DMS 273 (cell line): Measurements from ENCODE around the gene SSC4D.

Experiments
- DNase-seq: peaks from one replicate; lab custom pipeline; 2025; ENCODE audit not compliant: unreplicated experiment; lab: John Stamatoyannopoulos, UW

The SSC4D gene

DNA sequence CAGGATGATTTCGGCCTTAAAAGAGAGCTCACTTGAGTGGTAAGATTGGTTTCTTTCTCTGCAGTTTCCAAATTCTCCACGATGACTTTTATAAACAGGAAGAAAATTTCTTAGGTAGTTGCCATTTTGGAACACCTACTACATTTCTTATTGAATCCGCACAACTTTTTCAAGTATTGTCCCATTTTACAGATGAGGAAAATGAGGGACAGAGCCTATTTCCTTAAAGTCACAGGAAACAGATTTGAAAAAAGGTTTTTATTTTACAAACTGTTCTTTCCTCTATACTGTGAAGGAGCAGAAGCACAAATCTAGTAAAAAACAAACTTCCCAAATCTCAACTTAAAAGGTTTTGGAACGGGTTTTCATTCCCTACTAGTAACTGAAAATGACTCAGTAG, 53.4 kb downstream of the SSC4D start:
- no peak for DNase-seq

DNA sequence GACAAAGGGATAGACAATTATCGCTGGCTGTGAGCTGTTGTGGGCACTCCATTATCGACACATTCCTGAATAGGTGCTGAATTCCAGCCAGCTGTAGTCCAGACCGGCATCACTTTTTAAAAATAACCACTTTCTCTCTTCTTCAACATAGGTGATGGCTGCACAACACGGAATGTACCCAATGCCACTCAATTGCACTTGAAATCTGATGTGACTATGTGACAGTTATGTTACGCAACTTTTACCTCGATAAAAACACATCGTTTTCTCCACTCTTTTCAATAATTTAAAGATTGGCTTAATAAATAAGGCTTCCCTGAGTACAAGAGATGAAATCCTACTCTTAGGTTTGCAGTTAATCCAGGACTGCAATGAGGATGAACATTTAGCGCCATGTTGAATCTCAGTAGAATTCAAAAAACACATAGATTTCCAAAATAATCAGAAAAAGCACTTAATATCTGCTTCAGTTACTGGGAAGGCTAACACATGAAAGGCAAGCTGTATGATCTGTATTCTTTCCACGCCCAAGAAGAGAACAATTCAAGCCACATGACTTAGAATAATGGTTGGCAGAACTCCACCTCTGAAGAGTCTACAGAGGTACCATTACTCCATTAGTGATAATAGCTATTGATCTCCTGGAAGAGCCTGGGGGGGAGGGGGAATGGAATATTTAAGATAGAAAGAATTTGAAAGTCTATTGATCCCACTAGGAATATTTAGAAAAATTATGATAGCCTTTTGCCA, 54.3 kb downstream of the SSC4D start:
- no peak for DNase-seq

DNA sequence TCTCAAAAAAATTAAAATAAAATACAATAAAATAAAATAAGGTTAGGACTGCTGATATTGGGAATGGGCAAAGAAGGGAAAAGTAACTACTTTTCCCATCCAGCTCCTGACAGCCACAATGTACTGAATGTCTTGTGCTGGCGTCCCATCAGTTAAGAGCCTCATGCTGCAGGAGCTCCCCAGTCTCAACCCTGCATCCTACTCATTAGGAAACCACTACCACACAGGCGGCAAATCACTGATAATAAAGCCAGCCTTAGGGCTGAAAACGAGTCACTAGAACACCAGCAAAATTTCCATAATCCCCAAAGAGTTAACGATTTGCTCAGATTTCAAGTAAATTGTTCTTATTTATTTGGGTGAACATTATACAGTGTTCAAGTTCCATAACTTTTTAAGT, 55.0 kb downstream of the SSC4D start:
- DNase-seq = no peak

DNA sequence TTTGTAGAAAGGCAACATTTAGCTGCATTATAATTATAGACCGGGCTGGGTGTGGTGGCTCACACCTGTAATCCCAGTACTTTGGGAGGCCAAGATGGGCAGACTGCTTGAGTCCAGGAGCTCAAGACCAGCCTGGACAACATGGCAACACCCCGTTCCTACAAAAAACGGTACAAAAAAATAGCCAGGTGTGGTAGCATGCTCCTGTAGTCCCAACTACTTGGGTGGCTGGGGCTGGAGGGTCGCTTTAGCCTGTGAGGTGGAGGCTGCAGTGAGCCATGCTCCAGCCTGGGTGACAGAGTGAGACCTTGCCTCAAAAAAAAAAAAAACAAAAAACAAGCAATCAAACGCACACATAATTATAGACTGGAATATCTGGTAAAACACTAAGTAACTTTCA, 55.8 kb downstream of the SSC4D start:
- DNase-seq = no peak

DNA sequence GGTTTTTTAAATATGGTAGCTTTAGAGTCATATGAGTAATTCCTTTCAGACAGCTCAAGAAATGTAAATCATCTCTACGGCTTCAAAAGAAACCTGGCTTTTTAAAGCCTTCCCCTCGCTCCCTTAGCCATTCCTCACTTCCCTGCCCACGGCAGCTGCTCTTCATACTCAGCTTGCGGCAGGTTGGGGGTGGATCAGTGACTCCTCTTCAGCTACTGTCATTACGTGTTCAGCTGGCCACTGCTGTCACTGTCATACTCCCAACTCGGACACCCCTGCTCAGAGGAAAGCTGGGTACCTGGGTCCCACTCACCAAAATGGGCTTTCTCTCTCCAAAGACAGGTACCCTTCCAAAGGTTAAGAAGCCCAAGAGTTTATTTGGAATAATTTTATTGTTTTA, 57.3 kb downstream of the SSC4D start:
- DNase-seq = no peak

DNA sequence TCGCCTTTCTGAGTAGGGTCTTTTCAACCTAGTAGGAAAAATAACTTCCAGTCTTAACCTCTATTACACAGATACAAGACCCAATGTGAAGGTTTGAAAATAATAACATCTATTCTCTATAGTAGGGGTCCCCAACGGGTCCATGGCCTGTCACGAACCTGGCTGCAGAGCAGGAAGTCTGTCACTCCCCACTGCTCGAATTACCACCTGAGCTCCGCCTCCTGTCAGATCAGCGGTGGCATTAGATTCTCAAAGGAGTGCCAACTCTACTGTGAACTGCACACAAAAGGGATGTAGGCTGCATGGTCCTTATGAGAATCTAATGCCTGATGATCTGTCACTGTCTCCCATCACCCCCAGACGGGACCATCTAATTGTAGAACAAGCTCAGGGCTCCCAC, 58.1 kb downstream of the SSC4D start:
- no peak for DNase-seq

DNA sequence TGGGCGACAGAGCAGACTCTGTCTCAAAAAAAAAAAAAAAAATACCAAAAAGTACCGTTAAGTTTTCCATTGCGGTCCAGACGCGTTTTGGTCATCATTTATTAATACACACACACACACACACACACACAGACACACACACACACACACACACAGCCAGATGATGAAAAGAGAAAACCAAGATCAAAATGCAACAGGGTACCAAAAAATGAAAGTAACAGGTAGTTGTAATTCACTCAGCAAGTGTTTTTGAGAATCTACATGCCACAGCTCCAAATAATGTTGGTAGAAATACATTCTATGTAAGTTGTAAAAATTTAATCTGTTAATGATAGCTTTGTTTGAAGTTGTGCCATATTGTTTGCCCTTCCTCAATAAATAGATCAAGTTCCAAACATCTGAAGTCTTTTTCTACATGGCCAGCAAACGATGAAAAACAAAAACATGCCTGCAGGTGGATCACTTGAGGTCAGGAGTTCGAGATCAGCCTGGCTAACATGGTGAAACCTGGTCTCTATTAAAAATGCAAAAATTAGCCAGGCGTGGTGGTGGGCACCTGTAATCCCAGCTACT, 60.1 kb downstream of the SSC4D start:
- no peak for DNase-seq

DNA sequence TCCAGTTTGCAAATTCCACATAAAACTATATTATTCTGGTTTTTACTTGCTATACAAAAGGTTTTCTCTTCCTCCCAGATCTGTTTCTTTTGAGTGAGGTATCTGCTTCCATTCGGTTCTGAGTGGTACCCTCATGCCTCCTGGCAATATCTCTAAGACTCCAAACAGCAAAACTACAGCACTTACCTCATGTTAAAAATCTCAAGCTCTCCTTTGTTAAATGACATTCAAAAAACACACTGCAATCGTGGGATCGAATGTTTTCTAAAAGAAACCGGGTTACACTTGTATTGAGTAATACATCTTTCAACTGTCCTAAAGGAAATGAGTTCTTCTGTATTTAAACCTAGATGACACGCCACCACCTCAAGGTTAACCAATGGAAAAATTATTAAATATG, 61.8 kb downstream of the SSC4D start:
- DNase-seq = no peak

DNA sequence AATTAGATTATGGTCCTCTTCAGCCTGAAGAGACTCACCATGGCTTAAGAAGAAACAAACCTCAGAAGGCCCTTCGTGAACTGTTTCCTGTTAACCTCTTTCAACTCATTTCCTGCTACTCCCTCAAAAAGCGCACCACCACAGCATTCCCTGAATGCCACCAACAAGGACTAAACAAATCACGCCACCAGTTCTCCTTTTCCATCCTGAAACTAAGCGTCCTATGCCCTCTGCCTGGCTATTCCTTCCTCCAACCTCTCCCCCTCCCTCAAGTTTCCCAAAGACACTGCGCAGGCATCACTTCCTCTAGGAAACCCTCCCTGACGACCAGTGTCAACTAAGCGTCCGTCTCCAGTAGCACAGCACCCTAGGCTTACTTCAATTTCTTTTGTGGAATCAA, 62.7 kb downstream of the SSC4D start:
- DNase-seq = no peak

DNA sequence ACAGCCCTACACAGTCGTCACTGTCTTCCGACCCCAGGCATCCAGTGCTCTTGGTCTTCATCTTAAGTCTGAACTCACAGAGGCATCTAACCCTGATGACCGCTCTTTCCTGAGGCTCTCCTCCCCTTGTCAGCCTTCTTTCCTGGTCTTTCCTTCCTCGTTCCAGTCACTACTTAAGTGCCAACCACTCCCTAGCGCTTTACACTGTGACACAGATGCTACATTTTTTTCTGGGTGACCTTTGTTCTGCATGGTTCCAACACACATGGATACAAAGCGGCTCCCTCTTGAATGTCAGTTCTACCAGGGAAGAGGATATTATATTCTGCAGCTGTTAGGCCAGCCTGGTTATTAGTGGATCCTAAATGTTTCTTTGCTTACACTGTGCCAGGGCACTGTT, 63.4 kb downstream of the SSC4D start:
- no peak for DNase-seq

DNA sequence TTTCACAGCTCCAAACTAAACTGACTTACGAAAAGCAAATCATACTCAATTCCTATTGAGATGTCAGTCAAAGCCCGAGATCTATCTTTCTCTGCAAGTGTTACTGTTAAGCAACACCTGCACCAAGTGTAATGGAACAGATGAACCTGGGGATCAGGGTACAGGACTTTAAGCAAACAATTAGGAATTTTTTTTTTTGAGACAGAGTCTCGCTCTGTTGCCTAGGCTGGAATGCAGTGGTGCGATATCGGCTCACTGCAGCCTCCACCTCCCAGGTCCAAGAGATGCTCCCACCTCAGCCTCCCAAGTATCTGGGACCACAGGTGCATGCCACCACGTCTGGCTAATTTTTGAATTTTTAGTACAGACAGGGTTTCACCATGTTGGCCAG, 65.6 kb downstream of the SSC4D start:
- DNase-seq = no peak

DNA sequence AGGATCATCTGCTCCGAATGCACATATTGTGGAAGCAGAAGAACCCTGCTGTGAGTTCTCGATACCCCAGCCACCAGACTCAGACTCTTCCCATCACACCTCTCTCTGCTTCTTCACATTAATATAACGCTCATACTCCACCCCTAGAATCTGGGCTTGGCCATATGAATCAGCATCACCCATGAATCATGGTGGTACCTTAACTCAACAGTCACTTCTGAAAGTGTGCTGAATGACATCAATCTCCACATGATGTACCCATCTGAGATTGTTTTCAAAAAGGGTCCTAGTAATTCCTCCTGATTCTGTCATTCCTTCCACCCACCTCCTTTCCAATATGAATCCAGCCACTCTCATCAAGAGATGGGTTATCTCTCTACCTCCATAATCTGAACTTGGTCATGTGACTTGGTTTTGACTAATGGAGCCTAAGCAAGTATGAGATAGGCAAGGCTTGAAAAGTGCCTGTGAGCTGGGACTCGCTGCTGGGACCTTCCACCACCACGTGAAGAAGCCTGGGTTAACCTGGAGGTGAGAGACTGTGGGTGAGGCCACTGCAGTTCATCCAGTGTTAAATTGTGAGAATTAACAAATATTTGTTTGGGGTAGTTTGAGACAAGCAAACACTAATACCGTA, 66.1 kb downstream of the SSC4D start:
- no peak for DNase-seq

DNA sequence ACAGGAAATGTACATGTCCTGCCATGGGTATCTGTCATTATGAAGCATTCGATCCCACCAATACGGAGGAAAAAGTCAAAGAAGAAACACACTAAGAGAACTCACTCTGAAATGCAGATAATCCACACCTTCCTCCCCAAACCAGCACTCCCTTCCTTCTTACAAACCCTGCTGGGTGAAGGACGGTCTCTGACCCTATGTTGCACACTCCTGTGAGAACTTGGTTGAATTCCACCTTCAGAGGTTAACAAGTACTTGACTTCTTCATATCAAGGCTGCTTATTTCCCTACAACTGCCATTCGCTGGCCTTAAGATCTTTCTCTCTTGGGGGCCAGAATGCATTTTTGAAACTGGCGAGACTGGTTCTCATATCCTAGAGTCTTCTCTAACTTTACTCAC, 67.3 kb downstream of the SSC4D start:
- no peak for DNase-seq

DNA sequence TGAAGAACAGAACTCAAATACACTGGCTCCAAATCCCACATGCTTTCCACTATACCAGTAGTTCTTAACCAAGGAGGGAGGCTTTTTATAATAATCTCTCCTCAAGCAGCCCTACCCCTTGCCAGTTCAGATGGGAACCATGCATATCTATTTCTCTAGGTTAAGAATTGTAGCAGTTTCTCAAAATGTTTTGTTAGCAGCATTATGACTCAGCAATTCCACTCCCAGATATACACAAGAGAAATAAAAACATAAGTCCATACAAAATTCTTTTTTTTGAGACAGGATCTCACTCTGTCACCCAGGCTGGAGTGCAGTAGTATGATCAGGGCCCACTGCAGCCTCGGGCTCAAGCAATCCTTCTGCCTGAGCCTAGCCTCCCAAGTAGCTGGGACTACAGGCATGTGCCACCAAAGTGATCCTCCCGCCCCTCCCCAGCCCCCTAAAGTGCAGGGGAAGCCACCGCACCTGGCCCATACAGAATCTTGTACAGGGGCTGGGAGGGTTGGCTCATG, 68.8 kb downstream of the SSC4D start:
- DNase-seq = no peak
